ENCODE results near the gene SGCA. TPM values are rescaled to one million over a fixed set of nuclear protein-coding genes. Genes with fewer than 3 reads are reported as not detected.

SGCA gene
- total and polyA plus RNA-seq, 9 of the 15 experiments (the other 6 are each of a cell fraction or from before 2014, with no cell fraction given): not detected

DNA sequence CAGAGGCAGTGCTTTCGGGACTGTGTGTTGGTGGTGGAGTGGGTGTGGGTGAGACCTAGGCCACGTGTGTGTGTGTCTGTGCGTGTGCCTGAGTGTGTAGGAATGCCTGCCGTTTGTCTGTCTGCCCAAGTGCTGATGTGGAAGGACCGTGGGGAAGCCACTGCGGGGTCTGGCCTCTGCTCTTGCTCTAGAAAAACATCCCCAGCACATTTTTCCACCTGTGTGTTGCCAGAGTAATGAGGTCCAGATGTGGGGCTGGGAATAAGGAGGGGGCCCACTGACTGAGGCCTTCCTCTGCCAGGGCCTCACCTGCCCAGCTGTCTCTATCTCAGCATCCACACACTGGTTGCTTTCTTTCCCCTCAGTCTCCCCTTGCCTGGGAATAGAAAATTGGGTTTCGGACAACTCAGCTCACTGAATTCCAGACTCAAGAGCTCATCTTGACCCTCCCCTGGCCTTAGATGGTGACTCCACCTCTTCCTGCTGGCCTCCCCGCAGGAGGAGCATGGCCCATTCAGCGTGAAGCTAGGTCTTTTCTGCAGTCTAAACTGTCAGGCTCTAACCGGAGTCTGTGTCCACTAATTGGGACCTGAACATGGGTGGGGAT is 7.6 kb downstream of the SGCA start (continued):
- no peak for TF ChIP-seq THRAP3 (IDR thresholded peaks at IDR 0.05; ENCODE audit: borderline replicate concordance)
- TF ChIP-seq SRSF1 (IDR thresholded peaks at IDR 0.05; ENCODE audit: low read depth, low read length): no peak
- TF ChIP-seq, protein P1, sequence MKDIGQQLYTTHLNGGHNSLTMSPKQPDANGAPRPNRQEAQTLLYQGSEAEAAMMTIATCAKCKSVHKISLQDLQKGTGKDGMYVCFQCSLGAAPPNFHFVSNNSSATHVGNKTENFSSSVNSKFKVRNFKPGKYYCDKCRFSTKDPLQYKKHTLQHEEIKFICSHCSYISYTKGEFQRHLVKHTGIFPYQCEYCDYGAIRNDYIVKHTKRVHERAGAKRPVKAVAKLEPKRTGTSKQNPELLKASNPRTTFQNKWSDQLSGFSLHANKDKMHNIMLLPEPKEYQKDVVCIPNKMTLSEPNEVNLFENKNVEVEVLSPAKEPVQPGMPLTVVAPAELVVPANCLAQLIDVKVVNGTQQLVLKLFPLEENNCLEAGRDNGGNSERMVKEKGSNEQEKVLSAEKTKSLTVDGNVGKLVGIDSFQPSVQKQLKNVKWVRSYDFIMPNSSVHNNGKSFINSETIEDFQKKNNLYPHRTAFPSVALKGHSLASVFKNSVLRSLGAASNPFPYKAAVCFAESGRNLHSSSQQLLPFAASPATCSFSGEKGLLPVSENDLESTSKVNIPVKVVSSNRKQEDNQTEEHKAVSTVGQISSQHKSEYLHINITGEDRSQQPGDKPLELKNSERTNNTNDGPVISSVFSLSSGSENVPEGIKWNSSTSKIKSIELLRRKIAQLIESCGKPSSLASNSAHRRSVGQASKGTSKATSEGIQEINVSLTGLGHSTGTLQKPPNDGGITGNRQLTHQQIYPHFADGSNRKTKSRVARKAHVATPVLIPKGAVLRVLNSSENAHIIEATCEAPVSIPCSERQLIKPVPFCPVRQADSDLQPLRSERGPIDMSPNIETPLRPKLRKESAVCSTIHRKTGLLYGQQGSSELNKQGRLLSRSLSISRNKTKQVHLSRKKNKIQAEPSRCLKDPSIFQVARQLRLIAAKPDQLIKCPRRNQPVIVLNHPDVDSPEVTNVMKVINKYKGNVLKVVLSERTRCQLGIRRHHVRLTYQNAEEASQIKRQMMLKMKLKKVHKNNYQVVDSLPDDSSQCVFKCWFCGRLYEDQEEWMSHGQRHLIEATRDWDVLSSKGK (CRISPR knock-in tag; IDR thresholded peaks at IDR 0.05): no peak
- TF ChIP-seq, protein P2, sequence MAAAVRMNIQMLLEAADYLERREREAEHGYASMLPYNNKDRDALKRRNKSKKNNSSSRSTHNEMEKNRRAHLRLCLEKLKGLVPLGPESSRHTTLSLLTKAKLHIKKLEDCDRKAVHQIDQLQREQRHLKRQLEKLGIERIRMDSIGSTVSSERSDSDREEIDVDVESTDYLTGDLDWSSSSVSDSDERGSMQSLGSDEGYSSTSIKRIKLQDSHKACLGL (CRISPR knock-in tag; IDR thresholded peaks at IDR 0.05; ENCODE audit: borderline replicate concordance, poor library complexity, severe bottlenecking): no peak

DNA sequence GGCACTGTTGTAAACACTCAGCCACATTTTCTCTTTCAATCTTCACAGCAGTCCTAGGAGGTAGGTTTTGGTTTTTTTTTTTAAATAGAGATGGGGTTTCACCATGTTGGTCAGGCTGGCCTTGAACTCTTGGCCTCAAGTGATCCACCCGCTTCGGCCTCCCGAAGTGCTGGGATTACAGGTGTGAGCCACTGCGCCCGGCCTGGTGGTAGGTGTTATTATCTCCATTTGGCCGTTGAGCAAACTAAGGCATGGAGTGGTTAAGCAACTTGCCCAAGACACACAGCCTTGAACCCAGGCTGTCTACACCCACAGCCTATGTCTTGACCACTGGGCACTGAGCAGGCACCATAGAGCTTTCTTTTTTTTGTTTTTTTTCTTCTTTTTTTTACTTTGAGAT is 8.6 kb downstream of the SGCA start:
- intact Hi-C loops (cut with micrococcal nuclease): no loop called here
- no peaks in the 10 kb centered on the region for H3K9me1 ChIP-seq (ENCODE audit: control insufficient read depth, insufficient read depth, low read length)
- no TSS peak for BruUV-seq (replicated peaks)
- H3K4me3 ChIP-seq: no peak overlapping the region
- in situ Hi-C loops (cut with MboI): no loop called here
- H4K20me1 ChIP-seq (replicated peaks; ENCODE audit: control insufficient read depth, insufficient read depth, low read length): peaks cover 13% of the 10 kb centered on the region
- DNase-seq (ENCODE audit: extremely low read depth in 1 of 4, low spot score in 3 of 4): no peak
- H3K79me2 ChIP-seq (ENCODE audit: control insufficient read depth, insufficient read depth, low read length): no peaks in the 10 kb centered on the region
- no peak for FAIRE-seq
- no peaks in the 10 kb centered on the region for H3K9me3 ChIP-seq (replicated peaks; ENCODE audit: control insufficient read depth, insufficient read depth, low read depth, low read length)
- ATAC-seq: no peak
- no peak overlapping the region for H3K4me2 ChIP-seq (ENCODE audit: insufficient read depth, low read length)
- H3K27ac ChIP-seq (ENCODE audit: extremely low read depth, low read depth, low read length): no peak overlapping the region
- ChIA-PET CTCF (ENCODE audit: low intra/inter-chr PET ratio) (no interaction called here), POLR2A (no interaction called here)
- H2AFZ ChIP-seq (ENCODE audit: low read depth, low read length): no peak overlapping the region
- H3K9ac ChIP-seq (ENCODE audit: insufficient read depth in 1 of 2, low read depth in 2 of 2, low read length in 2 of 2): no peak overlapping the region
- no peaks in the 10 kb centered on the region for H3K36me3 ChIP-seq (ENCODE audit: control insufficient read depth, insufficient read depth, low read length)
- peaks cover 2 to 11% of the 10 kb centered on the region in 2 experiments; a peak in 2 of 5 replicates for H3K27me3 ChIP-seq (ENCODE audit: control insufficient read depth in 2 of 2, insufficient read depth in 2 of 2, low read length in 2 of 2)
- peaks cover 5 to 18% of the 10 kb centered on the region in 2 experiments; a peak in 3 of 5 replicates for H3K4me1 ChIP-seq (replicated peaks in 1 of 2; ENCODE audit: control insufficient read depth in 2 of 2, insufficient read depth in 2 of 2, low read length in 2 of 2)
- 57% methylated on average over 6 of the region's 6 CpGs for WGBS (ENCODE audit: insufficient coverage, low coverage, missing lambda C conversion rate)
- TF ChIP-seq HOXB6 (CRISPR knock-in tag; IDR thresholded peaks at IDR 0.05; ENCODE audit: borderline replicate concordance) (no peak), TSC22D4 (tag; IDR thresholded peaks at IDR 0.05) (no peak), CHD1 (IDR thresholded peaks at IDR 0.05; ENCODE audit: low read length) (no peak), FOSL1 (tag; conservative IDR thresholded peaks at IDR 0.05) (no peak), IFI16 (CRISPR knock-in tag; IDR thresholded peaks at IDR 0.05) (no peak), MTA2 (IDR thresholded peaks at IDR 0.05; ENCODE audit: low read depth) (no peak), ZNF121 (CRISPR knock-in tag; conservative IDR thresholded peaks at IDR 0.05) (no peak), ESRRB (CRISPR knock-in tag; IDR thresholded peaks at IDR 0.05; ENCODE audit: borderline replicate concordance) (no peak), PRPF4 (IDR thresholded peaks at IDR 0.05; ENCODE audit: insufficient read depth, low read depth, low read length, poor library complexity, severe bottlenecking) (no peak), ZNF175 (CRISPR knock-in tag; IDR thresholded peaks at IDR 0.05; ENCODE audit: low read depth) (no peak)
- TF ChIP-seq, protein P3, sequence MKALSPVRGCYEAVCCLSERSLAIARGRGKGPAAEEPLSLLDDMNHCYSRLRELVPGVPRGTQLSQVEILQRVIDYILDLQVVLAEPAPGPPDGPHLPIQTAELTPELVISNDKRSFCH (CRISPR knock-in tag; IDR thresholded peaks at IDR 0.05): no peak
- TF ChIP-seq, protein P3 (tag; IDR thresholded peaks at IDR 0.05): no peak
- TF ChIP-seq, protein P4, sequence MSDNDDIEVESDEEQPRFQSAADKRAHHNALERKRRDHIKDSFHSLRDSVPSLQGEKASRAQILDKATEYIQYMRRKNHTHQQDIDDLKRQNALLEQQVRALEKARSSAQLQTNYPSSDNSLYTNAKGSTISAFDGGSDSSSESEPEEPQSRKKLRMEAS (CRISPR knock-in tag; IDR thresholded peaks at IDR 0.05): no peak
